NT2/D1 (cell line): ENCODE results near the gene CLIP2.

Experiments used
- SUZ12 ChIP-seq: IDR thresholded peaks from 2 replicates; pipeline ENCODE4 v1.6.1; 2011; ENCODE audit not compliant: insufficient read length, insufficient read depth; ENCODE audit errors: extremely low read depth
- YY1 ChIP-seq: IDR thresholded peaks from 2 replicates; pipeline ENCODE4 v1.6.1; 2011; ENCODE audit not compliant: insufficient read length, insufficient read depth
- ZNF274 ChIP-seq: IDR thresholded peaks from 2 replicates; pipeline ENCODE4 v1.6.1; 2011; ENCODE audit warnings: mild to moderate bottlenecking, low read depth, low read length

DNA sequence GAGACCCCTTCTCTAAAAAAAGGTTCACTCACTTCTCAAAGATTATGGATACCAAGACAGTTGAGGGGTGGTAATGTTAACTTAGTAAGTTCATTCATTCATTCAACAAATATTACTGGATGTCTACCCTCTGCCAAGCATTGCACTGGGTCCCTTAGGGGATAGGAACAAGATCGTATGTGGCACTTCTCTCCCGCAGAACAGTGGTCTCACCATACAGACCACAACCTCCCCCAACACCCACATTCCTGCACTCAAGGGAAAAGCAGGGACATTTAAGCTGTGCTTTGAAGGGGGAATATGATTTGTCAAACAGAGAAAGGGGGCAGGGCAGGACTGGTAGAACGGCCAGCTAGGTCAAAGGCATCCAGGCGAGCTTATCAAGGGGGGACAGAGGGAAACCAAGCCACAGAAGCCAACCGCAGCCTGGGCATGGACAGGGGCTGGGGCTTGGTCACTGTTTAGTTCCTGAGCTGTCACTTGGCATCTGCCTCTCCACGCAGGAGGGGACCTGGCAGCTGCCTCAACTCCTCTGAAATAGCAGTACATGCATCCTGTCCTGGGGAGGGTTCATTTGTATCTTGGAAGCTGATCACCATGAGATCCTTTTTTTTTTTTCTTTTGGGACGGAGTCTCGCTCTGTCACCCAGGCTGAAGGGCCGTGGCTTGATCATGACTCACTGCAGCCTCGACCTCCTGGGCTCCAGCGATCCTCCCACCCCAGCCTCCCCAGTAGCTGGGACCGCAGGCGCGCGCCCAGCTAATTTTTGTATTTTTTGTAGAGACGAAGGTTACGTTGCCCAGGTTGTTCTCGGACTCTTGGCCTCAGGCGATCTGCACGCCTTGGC, 949 bp upstream of the CLIP2 start:
- TF ChIP-seq SUZ12 (no peak), ZNF274 (no peak), YY1 (no peak)
